H1 (cell line): ENCODE results near the gene GPX4. TPM values are rescaled to one million over a fixed set of nuclear protein-coding genes. Genes with fewer than 3 reads are reported as not detected.

Experiments used
- polyA plus RNA-seq, 7 experiments: library from polyadenylated mRNA; depleted of rRNA in 3 of 7; stranded (reverse) in 5 of 7; unstranded in 2 of 7; fragments of >200 nt in 5 of 7; fragments of 200-250 nt in 2 of 7; gene quantifications; 1 replicate in 5 of 7; 2 replicates in 1 of 7; 4 replicates in 1 of 7; pipeline versions ENCODE4 v1.2.1 to v1.2.3, GENCODE V29; 2011 to 2013; ENCODE audit warnings: missing spikeins in 2 of 7, mixed read lengths in 2 of 7
- total RNA-seq: library from RNA; stranded (reverse); fragmentation: NEBNext Ultra II Directional; extraction: Animal tissue kit (Norgen Biotek cat#: 25700); gene quantifications from 2 replicates; pipeline ENCODE4 v1.2.1, GENCODE V29; 2021
- TF ChIP-seq, protein P1 (sequence below): fragments of 300-600 bp; sonication (generic); IDR thresholded peaks from 2 replicates; pipeline ENCODE4 v1.7.1; 2012; ENCODE audit warnings: low read length, moderate library complexity, mild to moderate bottlenecking, inconsistent platforms; ENCODE audit not compliant: insufficient replicate concordance

The GPX4 gene
- total and polyA plus RNA-seq, 2 of the 8 experiments (the other 6 are each of a cell fraction or from before 2014, with no cell fraction given): 342 to 693 TPM

DNA sequence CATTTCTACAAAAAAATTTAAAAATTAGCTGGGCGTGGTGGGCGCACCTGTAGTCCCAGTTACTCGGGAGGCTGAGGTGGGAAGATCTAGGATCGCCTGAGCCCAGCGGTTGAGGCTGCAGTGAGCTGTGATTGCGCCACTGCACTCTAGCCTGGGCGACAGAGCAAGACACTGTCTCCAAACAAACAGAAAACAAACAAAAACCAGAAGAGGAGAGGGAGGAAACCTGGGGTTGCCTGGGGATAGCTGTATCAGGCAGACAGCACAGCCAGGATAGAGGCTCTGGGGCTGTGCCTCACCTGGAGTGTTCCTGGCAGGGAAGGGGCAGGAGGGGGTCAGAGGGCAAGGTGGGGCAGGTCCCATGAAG lies 6.0 kb upstream of the GPX4 start (continued):
- TF ChIP-seq, protein P1, sequence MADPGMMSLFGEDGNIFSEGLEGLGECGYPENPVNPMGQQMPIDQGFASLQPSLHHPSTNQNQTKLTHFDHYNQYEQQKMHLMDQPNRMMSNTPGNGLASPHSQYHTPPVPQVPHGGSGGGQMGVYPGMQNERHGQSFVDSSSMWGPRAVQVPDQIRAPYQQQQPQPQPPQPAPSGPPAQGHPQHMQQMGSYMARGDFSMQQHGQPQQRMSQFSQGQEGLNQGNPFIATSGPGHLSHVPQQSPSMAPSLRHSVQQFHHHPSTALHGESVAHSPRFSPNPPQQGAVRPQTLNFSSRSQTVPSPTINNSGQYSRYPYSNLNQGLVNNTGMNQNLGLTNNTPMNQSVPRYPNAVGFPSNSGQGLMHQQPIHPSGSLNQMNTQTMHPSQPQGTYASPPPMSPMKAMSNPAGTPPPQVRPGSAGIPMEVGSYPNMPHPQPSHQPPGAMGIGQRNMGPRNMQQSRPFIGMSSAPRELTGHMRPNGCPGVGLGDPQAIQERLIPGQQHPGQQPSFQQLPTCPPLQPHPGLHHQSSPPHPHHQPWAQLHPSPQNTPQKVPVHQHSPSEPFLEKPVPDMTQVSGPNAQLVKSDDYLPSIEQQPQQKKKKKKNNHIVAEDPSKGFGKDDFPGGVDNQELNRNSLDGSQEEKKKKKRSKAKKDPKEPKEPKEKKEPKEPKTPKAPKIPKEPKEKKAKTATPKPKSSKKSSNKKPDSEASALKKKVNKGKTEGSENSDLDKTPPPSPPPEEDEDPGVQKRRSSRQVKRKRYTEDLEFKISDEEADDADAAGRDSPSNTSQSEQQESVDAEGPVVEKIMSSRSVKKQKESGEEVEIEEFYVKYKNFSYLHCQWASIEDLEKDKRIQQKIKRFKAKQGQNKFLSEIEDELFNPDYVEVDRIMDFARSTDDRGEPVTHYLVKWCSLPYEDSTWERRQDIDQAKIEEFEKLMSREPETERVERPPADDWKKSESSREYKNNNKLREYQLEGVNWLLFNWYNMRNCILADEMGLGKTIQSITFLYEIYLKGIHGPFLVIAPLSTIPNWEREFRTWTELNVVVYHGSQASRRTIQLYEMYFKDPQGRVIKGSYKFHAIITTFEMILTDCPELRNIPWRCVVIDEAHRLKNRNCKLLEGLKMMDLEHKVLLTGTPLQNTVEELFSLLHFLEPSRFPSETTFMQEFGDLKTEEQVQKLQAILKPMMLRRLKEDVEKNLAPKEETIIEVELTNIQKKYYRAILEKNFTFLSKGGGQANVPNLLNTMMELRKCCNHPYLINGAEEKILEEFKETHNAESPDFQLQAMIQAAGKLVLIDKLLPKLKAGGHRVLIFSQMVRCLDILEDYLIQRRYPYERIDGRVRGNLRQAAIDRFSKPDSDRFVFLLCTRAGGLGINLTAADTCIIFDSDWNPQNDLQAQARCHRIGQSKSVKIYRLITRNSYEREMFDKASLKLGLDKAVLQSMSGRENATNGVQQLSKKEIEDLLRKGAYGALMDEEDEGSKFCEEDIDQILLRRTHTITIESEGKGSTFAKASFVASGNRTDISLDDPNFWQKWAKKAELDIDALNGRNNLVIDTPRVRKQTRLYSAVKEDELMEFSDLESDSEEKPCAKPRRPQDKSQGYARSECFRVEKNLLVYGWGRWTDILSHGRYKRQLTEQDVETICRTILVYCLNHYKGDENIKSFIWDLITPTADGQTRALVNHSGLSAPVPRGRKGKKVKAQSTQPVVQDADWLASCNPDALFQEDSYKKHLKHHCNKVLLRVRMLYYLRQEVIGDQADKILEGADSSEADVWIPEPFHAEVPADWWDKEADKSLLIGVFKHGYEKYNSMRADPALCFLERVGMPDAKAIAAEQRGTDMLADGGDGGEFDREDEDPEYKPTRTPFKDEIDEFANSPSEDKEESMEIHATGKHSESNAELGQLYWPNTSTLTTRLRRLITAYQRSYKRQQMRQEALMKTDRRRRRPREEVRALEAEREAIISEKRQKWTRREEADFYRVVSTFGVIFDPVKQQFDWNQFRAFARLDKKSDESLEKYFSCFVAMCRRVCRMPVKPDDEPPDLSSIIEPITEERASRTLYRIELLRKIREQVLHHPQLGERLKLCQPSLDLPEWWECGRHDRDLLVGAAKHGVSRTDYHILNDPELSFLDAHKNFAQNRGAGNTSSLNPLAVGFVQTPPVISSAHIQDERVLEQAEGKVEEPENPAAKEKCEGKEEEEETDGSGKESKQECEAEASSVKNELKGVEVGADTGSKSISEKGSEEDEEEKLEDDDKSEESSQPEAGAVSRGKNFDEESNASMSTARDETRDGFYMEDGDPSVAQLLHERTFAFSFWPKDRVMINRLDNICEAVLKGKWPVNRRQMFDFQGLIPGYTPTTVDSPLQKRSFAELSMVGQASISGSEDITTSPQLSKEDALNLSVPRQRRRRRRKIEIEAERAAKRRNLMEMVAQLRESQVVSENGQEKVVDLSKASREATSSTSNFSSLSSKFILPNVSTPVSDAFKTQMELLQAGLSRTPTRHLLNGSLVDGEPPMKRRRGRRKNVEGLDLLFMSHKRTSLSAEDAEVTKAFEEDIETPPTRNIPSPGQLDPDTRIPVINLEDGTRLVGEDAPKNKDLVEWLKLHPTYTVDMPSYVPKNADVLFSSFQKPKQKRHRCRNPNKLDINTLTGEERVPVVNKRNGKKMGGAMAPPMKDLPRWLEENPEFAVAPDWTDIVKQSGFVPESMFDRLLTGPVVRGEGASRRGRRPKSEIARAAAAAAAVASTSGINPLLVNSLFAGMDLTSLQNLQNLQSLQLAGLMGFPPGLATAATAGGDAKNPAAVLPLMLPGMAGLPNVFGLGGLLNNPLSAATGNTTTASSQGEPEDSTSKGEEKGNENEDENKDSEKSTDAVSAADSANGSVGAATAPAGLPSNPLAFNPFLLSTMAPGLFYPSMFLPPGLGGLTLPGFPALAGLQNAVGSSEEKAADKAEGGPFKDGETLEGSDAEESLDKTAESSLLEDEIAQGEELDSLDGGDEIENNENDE: no peak
